Lower leg skin (tissue), 4 donors: Measurements from ENCODE around the gene LARGE2. TPM values are rescaled to one million over a fixed set of nuclear protein-coding genes. Genes with fewer than 3 reads are reported as not detected.

Experiments used
- DNase-seq, 2 donors: peaks; one replicate each; pipeline ENCODE4 v3.0.0-alpha.2; 2019; ENCODE audit warnings: low spot score in 2 of 2
- H3K4me3 ChIP-seq: fragments of 200-600 bp; sonication (generic); 2 replicates; pipeline ENCODE4 v1.5.1; 2017; ENCODE audit warnings: mild to moderate bottlenecking, low read depth; ENCODE audit not compliant: poor library complexity, severe bottlenecking
- POLR2A ChIP-seq, 2 donors: fragments of 450-650 bp; IDR thresholded peaks; one replicate each; pipeline ENCODE4 v1.6.1; 2016 to 2017; ENCODE audit warnings: antibody characterized with exemption in 2 of 2, mild to moderate bottlenecking in 1 of 2, moderate library complexity in 1 of 2
- WGBS, 2 donors: methylation state at CpG; one replicate each; pipeline ENCODE4 v1.1.5; 2018; 5-methylcytosine and 5-hydroxymethylcytosine counted together
- intact Hi-C: fragments of 100-400 bp; cut with DNase I; formaldehyde crosslinking; loops from one replicate; pipeline ENCODE4 v1.15.0; 2023; ENCODE audit warnings: low total_unique reads
- total RNA-seq, 4 donors: library from RNA; depleted of rRNA; stranded (reverse); fragments of >200 nt; gene quantifications; one replicate each; pipeline ENCODE4 v1.1.0, GENCODE V29; 2016
- TF ChIP-seq, protein P1 (sequence below), 3 donors: fragments of 450-650 bp; IDR thresholded peaks; one replicate each; pipeline ENCODE4 v1.5.1; 2016; ENCODE audit warnings: antibody characterized with exemption in 3 of 3, mild to moderate bottlenecking in 3 of 3, moderate library complexity in 2 of 3

Gene LARGE2
- total RNA-seq, 4 donors from 2014 or later: 20.7 to 30.1 (median 25.9) TPM

DNA sequence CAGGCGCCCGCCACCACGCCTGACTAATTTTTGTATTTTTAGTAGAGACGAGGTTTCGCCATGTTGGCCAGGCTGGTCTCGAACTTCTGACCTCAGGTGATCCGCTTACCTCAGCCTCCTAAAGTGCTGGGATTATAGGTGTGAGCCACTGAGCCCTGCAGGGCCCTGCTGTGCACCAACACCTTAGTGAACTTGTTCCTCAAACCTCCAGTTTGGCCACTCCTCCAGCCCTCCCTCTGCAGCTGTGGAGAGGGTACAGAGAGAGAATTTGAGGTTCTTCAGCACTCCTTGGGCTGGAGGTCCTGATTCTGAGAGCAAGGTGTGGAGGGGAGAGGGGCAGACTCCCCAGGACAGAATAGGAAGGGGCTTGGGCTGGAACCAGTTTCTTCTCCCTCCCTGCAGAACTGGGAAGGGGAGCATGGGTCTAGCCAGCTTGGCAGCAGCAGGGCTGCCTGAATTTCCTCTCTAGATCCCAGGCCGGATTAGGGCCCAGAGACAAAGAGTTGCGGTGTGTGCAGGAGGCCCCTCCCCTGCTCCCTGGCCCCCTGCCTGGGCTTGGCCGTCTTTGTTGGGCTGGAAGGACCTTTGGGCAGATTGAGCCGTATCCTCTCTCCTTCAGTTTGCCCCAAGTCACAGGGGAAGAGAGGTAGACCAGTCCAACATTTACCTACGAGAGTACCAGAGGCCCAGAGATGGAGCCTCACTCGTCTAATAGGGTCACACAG lies 2.5 kb upstream of the LARGE2 start:
- DNase-seq: no peak
- H3K4me3 ChIP-seq: no peak overlapping the region
- 71 to 73% methylated on average over 13 of the region's 13 CpGs for WGBS, 2 donors
- no peak for TF ChIP-seq POLR2A (IDR thresholded peaks at IDR 0.05)
- TF ChIP-seq, protein P1, sequence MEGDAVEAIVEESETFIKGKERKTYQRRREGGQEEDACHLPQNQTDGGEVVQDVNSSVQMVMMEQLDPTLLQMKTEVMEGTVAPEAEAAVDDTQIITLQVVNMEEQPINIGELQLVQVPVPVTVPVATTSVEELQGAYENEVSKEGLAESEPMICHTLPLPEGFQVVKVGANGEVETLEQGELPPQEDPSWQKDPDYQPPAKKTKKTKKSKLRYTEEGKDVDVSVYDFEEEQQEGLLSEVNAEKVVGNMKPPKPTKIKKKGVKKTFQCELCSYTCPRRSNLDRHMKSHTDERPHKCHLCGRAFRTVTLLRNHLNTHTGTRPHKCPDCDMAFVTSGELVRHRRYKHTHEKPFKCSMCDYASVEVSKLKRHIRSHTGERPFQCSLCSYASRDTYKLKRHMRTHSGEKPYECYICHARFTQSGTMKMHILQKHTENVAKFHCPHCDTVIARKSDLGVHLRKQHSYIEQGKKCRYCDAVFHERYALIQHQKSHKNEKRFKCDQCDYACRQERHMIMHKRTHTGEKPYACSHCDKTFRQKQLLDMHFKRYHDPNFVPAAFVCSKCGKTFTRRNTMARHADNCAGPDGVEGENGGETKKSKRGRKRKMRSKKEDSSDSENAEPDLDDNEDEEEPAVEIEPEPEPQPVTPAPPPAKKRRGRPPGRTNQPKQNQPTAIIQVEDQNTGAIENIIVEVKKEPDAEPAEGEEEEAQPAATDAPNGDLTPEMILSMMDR (IDR thresholded peaks at IDR 0.05): no peak
- intact Hi-C loops: no loop called here

DNA sequence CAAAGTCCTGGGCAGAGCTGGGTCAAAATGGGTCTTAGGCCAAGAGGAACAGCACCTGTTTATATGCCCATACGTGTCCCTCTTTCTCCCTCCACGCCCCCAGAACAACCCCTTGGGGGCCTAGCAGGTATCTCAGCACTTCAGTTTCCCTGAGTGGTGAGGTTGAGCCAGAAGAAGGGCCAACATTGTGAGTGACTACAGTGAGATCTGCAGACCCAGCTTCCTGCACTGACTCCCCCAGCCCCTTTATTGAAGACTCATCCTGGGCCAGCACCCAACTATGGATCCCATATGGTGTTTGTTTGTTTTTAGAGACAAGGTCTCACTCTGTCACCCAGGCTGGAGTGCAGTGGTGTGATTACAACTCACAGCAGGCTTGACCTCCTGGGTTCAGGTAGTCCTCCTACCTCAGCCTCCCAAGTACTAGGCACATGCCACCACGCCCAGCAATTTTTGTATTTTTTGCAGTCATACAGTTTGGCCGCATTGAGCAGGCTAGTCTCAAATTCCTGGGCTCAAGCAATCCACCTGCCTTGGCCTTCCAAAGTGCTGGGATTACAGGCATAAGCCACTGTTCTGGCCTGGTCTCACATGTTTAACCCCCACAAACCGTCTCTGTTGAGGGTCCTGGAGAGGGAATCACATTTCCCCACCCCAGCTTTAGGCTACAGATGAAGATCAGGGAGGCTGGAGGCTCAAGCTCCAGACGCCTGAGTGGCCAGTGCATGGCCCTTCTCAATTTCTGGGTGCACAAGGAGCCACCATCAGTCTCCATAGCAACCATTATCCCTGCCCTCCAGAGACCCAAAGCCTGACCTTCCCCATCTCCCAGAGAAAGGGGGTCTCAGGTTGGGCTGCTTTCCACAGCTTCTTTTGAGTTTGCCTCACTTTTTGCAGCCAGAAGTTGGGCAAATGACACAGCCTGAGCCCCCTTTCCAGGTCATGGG lies 1.7 kb upstream of the LARGE2 start:
- WGBS, 2 donors: 83 to 86% methylated on average over 6 of the region's 6 CpGs
- no peak overlapping the region for H3K4me3 ChIP-seq
- DNase-seq: no peak
- TF ChIP-seq POLR2A (IDR thresholded peaks at IDR 0.05): no peak
- TF ChIP-seq, protein P1 (IDR thresholded peaks at IDR 0.05): no peak
- intact Hi-C loops: no loop called here

DNA sequence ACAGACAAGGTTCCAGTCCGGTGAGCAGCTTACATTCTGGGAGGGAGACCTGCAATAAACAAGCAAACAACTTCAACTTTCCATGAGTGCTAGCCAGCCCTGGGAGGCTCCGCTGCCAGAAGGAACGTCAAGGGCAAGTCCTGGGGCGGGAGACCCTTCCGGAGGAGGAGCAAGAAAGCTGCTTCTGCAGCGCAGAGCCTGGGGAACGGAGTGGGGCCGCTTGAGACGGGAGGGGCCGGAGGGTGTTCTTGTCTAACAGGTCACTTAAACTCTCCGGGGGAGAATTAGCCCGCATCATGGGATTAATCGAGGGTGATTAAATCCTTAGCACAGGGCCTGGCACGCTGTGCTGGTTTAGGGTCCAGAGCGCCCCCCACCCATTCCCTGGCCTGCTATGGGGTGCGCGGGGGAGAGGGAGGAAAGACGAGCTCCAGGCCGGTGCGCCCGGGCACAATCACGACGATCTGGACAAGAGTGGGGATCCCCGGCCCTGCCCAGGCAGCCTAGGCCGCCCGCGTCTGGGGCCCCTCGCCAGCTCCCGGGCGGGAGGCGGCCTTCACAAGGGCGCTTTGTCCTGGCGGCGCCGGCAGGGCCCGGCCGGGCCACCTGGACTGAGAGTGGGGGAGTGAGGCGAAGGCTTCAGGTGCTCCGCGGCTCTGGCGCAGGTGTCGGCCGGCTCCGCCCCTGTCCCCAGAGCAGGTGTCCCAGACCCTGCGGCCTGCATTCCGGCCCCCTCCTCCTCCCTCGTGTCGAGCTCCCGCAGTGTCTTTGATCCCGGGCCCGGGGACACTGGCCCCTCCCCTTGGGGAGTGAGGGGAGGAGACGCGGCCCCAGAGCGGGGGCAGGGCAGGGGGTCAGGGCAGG lies 663 bp upstream of the LARGE2 start:
- intact Hi-C loops: no loop called here
- 22 to 54% methylated on average over 23 to 25 of the region's 54 CpGs for WGBS, 2 donors
- no peak overlapping the region for H3K4me3 ChIP-seq
- no peak for DNase-seq
- no peak for TF ChIP-seq POLR2A (IDR thresholded peaks at IDR 0.05)
- TF ChIP-seq, protein P1 (IDR thresholded peaks at IDR 0.05): no peak

DNA sequence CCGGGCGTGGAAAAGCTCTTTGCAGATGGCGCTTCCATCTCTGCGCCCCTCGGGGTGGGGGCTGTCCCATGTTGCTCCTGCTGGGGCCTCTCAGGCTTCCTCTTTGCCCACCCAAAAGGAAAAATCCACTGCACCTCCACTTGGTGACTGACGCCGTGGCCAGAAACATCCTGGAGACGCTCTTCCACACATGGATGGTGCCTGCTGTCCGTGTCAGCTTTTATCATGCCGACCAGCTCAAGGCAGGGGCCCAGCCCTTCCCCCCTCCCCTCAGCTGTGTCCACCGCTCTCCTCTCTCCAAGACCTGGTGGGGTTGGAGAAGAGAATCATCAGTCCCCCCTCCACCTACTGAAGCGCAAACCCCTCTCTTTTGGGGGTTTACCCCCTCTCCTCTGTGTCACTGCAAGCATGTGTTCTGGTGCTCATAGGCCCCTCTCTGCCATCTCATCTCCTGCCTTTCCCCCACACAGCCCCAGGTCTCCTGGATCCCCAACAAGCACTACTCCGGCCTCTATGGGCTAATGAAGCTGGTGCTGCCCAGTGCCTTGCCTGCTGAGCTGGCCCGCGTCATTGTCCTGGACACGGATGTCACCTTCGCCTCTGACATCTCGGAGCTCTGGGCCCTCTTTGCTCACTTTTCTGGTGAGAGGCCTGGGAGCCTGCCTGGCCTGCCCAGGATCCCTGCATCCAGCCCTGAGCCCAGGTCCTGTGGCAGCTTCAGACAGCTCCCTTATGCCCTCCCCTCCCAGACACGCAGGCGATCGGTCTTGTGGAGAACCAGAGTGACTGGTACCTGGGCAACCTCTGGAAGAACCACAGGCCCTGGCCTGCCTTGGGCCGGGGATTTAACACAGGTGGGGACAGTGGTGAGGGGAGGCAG lies 1.8 kb downstream of the LARGE2 start:
- 64 to 70% methylated on average over 22 of the region's 22 CpGs for WGBS, 2 donors

More for the DNA sequence above, 1.8 kb downstream of the LARGE2 start:
- TF ChIP-seq, protein P1 (IDR thresholded peaks at IDR 0.05): no peak
- TF ChIP-seq POLR2A (IDR thresholded peaks at IDR 0.05): no peak
- intact Hi-C loops: no loop called here
- H3K4me3 ChIP-seq: no peak overlapping the region
- peak in 1 of 2 donors; percentile 82 for DNase-seq
